A549 (cell line): ENCODE measurements around the gene EIF4B. TPM values are rescaled to one million over a fixed set of nuclear protein-coding genes. Genes with fewer than 3 reads are reported as not detected.

Experiments used
- ATAC-seq, 2 experiments: fragments of 200-7000 bp in 1 of 2; fragments of >200 bp in 1 of 2; cut with Nextera tagmentation in 1 of 2; cut with Tn5 transposase in 1 of 2; 3 replicates each; pipeline versions ENCODE4 v1.8.0 to v1.9.1; 2018 to 2020; ENCODE audit warnings: mild to moderate bottlenecking in 1 of 2, moderate library complexity in 1 of 2
- CTCF ChIA-PET: fragments of 300-600 bp; sonication (Branson Sonifier 250); formaldehyde crosslinking; extraction: SDS; loops from one replicate; lab custom pipeline; 2021; ENCODE audit warnings: antibody characterized with exemption, inconsistent platforms; lab: Yijun Ruan, JAX
- POLR2A ChIA-PET: fragments of 350-600 bp; formaldehyde crosslinking; extraction: SDS; loops from one replicate; lab custom pipeline; 2021; ENCODE audit warnings: antibody characterized with exemption, inconsistent platforms; lab: Yijun Ruan, JAX
- DNase-seq, 2 experiments: peaks; one replicate each; pipeline versions ENCODE4 v3.0.0 to v3.0.0-alpha.2; 2011 to 2016; ENCODE audit warnings: low read depth in 1 of 2, low spot score in 1 of 2
- FAIRE-seq: peaks from 2 replicates; lab custom pipeline; 2011; peaks lifted over from hg19 to GRCh38; lab: Jason Lieb, UNC
- H3K27ac ChIP-seq, 2 experiments: fragments of >200 bp; sonication (Bioruptor Twin); formaldehyde crosslinking; 3 replicates each; pipeline ENCODE4 v1.5.1; 2016 to 2017
- H3K4me1 ChIP-seq: fragments of >200 bp; sonication (Bioruptor Twin); formaldehyde crosslinking; 3 replicates; pipeline ENCODE4 v1.6.1; 2016
- H3K4me2 ChIP-seq: fragments of >200 bp; sonication (Bioruptor Twin); formaldehyde crosslinking; 3 replicates; pipeline ENCODE4 v1.6.1; 2016
- H3K4me3 ChIP-seq: fragments of >200 bp; sonication (Bioruptor Twin); formaldehyde crosslinking; 3 replicates; pipeline ENCODE4 v1.5.1; 2016
- H3K9me3 ChIP-seq: fragments of >200 bp; sonication (Bioruptor Twin); formaldehyde crosslinking; 3 replicates; pipeline ENCODE4 v1.6.1; 2016
- CBX2 ChIP-seq: fragments of 200-600 bp; sonication (generic); IDR thresholded peaks from 2 replicates; pipeline ENCODE4 v1.6.1; 2016; ENCODE audit warnings: low read depth, mild to moderate bottlenecking, borderline replicate concordance
- CBX8 ChIP-seq: fragments of 200-600 bp; sonication (generic); IDR thresholded peaks from 2 replicates; pipeline ENCODE4 v1.6.1; 2016
- CEBPB ChIP-seq, 2 experiments: fragments of >200 bp in 1 of 2; sonication (Bioruptor Twin) in 1 of 2; formaldehyde crosslinking in 1 of 2; IDR thresholded peaks; 2 replicates each; pipeline ENCODE4 v1.6.1; 2012 to 2016
- E2F6 ChIP-seq: IDR thresholded peaks from 2 replicates; pipeline ENCODE4 v1.6.1; 2012; ENCODE audit warnings: low read depth, borderline replicate concordance
- EHF ChIP-seq: fragments of 250-450 bp; sonication (Bioruptor Pico); IDR thresholded peaks from 2 replicates; pipeline ENCODE4 v1.5.0; 2020; ENCODE audit warnings: mild to moderate bottlenecking
- EHMT2 ChIP-seq: fragments of 200-600 bp; sonication (generic); IDR thresholded peaks from 2 replicates; pipeline ENCODE4 v1.6.1; 2016; ENCODE audit warnings: antibody characterized with exemption, low read depth, mild to moderate bottlenecking, moderate library complexity
- EP300 ChIP-seq, 2 experiments: fragments of >200 bp; sonication (Bioruptor Twin); formaldehyde crosslinking; IDR thresholded peaks; 2 replicates in 1 of 2; 3 replicates in 1 of 2; pipeline ENCODE4 v1.6.1; 2016 to 2017
- FOSB ChIP-seq: fragments of 250-450 bp; sonication (Bioruptor Pico); IDR thresholded peaks from 2 replicates; pipeline ENCODE4 v1.5.0; 2020; ENCODE audit warnings: mild to moderate bottlenecking, moderate library complexity
- FOSL2 ChIP-seq, 2 experiments: fragments of 450-650 bp in 1 of 2; fragments of >200 bp in 1 of 2; sonication (Bioruptor Twin) in 1 of 2; formaldehyde crosslinking; IDR thresholded peaks; 2 replicates each; pipeline versions ENCODE4 v1.5.0 to v1.6.1; 2016 to 2020; ENCODE audit warnings: mild to moderate bottlenecking in 1 of 2, moderate library complexity in 1 of 2
- FOXS1 ChIP-seq: fragments of 250-450 bp; sonication (Bioruptor Pico); IDR thresholded peaks from 2 replicates; pipeline ENCODE4 v1.5.0; 2020; ENCODE audit warnings: mild to moderate bottlenecking, moderate library complexity
- HEYL ChIP-seq: fragments of 250-450 bp; sonication (Bioruptor Pico); IDR thresholded peaks from 2 replicates; pipeline ENCODE4 v1.8.0; 2021; ENCODE audit warnings: mild to moderate bottlenecking, moderate library complexity
- HOXB5 ChIP-seq: fragments of 250-450 bp; sonication (Bioruptor Pico); IDR thresholded peaks from 2 replicates; pipeline ENCODE4 v1.5.0; 2020; ENCODE audit warnings: mild to moderate bottlenecking, moderate library complexity
- JUN ChIP-seq, 2 experiments: fragments of >200 bp; sonication (Bioruptor Twin); formaldehyde crosslinking; IDR thresholded peaks; 2 replicates in 1 of 2; 3 replicates in 1 of 2; pipeline ENCODE4 v1.6.1; 2016 to 2017
- MAZ ChIP-seq: fragments of 150-350 bp; IDR thresholded peaks from 2 replicates; pipeline ENCODE4 v1.6.1; 2014; ENCODE audit warnings: antibody characterized with exemption, low read depth, low read length, borderline replicate concordance
- MYC ChIP-seq: IDR thresholded peaks from 2 replicates; pipeline ENCODE4 v1.6.1; 2012; ENCODE audit warnings: mild to moderate bottlenecking, inconsistent platforms, low read length, improper control_type of control experiment, borderline replicate concordance
- NPAS2 ChIP-seq: fragments of 250-450 bp; sonication (Bioruptor Pico); IDR thresholded peaks from 2 replicates; pipeline ENCODE4 v1.8.0; 2022; ENCODE audit warnings: mild to moderate bottlenecking, moderate library complexity, borderline replicate concordance
- PHF8 ChIP-seq: fragments of 200-600 bp; sonication (generic); IDR thresholded peaks from 2 replicates; pipeline ENCODE4 v1.6.1; 2016; ENCODE audit warnings: low read depth, mild to moderate bottlenecking, antibody characterized with exemption, moderate library complexity, borderline replicate concordance
- RAD21 ChIP-seq, 2 experiments: fragments of >200 bp in 1 of 2; sonication (Bioruptor Twin) in 1 of 2; formaldehyde crosslinking in 1 of 2; IDR thresholded peaks in 1 of 2; conservative IDR thresholded peaks in 1 of 2; 2 replicates in 1 of 2; 3 replicates in 1 of 2; pipeline ENCODE4 v1.6.1; 2012 to 2018; ENCODE audit warnings: inconsistent platforms in 1 of 2
- RARB ChIP-seq: fragments of 250-450 bp; sonication (Bioruptor Pico); IDR thresholded peaks from 2 replicates; pipeline ENCODE4 v1.8.0; 2021; ENCODE audit warnings: mild to moderate bottlenecking, moderate library complexity
- RCOR1 ChIP-seq: fragments of 150-350 bp; IDR thresholded peaks from 2 replicates; pipeline ENCODE4 v1.6.1; 2014; ENCODE audit warnings: antibody characterized with exemption, low read length, low read depth
- SMC3 ChIP-seq: fragments of >200 bp; sonication (Bioruptor Twin); formaldehyde crosslinking; IDR thresholded peaks from 3 replicates; pipeline ENCODE4 v1.6.1; 2018; ENCODE audit warnings: inconsistent platforms
- TFCP2L1 ChIP-seq: fragments of 250-450 bp; sonication (Bioruptor Pico); IDR thresholded peaks from 2 replicates; pipeline ENCODE4 v1.5.0; 2021; ENCODE audit warnings: mild to moderate bottlenecking
- USF2 ChIP-seq: fragments of 450-650 bp; IDR thresholded peaks from 2 replicates; pipeline ENCODE4 v1.6.1; 2014; ENCODE audit warnings: antibody characterized with exemption
- ZFP36 ChIP-seq: fragments of 450-650 bp; IDR thresholded peaks from 2 replicates; pipeline ENCODE4 v1.6.1; 2014; ENCODE audit warnings: borderline replicate concordance; ENCODE audit not compliant: partially characterized antibody
- ZSCAN20 ChIP-seq: fragments of 250-450 bp; sonication (Bioruptor Pico); IDR thresholded peaks from 2 replicates; pipeline ENCODE4 v1.8.0; 2022; ENCODE audit warnings: mild to moderate bottlenecking, moderate library complexity
- WGBS: methylation state at CpG from one replicate; pipeline ENCODE4 v1.1.6; 2017; ENCODE audit errors: missing lambda C conversion rate; 5-methylcytosine and 5-hydroxymethylcytosine counted together
- polyA plus RNA-seq, 4 experiments: library from polyadenylated mRNA; depleted of rRNA in 3 of 4; stranded (reverse); fragments of >200 nt; fragmentation: RNase III in 1 of 4; extraction: RNeasy Plus Mini Kit Qiagen cat#74134 plus additional on column Dnase treatment in 1 of 4; gene quantifications; 2 replicates in 3 of 4; 3 replicates in 1 of 4; pipeline ENCODE4 v1.2.3, GENCODE V29; 2011 to 2017

The EIF4B gene
- polyA plus RNA-seq, 2 of the 4 experiments (the other 2 are of a cell fraction) = 377 to 650 TPM

- no peaks in the 10 kb centered on the region for H3K9me3 ChIP-seq
- POLR2A ChIA-PET = interaction anchor here (0.8 to 3.2 kb wide), 4 partner anchors 12 to 31 kb away, joined by 3 to 29 read pairs (median 8); partner anchors contain the start of genes IGFBP6 and SPRYD3
- H3K4me1 ChIP-seq = peaks cover 31% of the 10 kb centered on the region
- TF ChIP-seq CEBPB (IDR thresholded peaks at IDR 0.05) (no peak), ZSCAN20 (no peak), HEYL (CRISPR knock-in tag) (no peak), MYC (no peak), MAZ (no peak), EHMT2 (no peak), FOXS1 (CRISPR knock-in tag) (no peak), PHF8 (no peak), SMC3 (no peak), ZFP36 (no peak), RCOR1 (no peak), CBX8 (no peak)
- TF ChIP-seq, all 56 proteins: peak for 0
- Histone ChIP-seq H3K4me2 (no peak overlapping the region), H3K27ac (peak overlapping the region in 1 of 2 experiments; percentile 87; a peak in 1 of 6 replicates), H3K4me3 (no peak overlapping the region)
- no peak for DNase-seq
- 84% methylated on average over 7 of the region's 7 CpGs for WGBS
- ATAC-seq = peak in 1 of 2 experiments; percentile 1; a peak in 1 of 6 replicates
- CTCF ChIA-PET = interaction anchor here (1.0 to 45.5 kb wide), 16 partner anchors 17 to 255 kb away, joined by 3 to 1424 read pairs (median 13); partner anchors contain the start of genes AAAS, CSAD, IGFBP6 and SOAT2
- no peak for FAIRE-seq
Measured at GRCh38 chr12:53067074-53067992, 61.1 kb downstream of the EIF4B start.

- ChIA-PET CTCF (interaction anchor here (0.6 to 45.5 kb wide), 10 partner anchors 18 to 224 kb away, joined by 3 to 1424 read pairs (median 22); partner anchors contain the start of genes IGFBP6, SOAT2, SPRYD3 and TNS2), POLR2A (interaction anchor here (0.8 to 2.7 kb wide), 2 partner anchors 11 to 21 kb away, joined by 3 to 11 read pairs; partner anchors contain the start of gene SPRYD3)
- WGBS = 93% methylated on average over 13 of the region's 13 CpGs
- DNase-seq (no peak), FAIRE-seq (no peak), ATAC-seq (no peak)
- Histone ChIP-seq H3K27ac (peak overlapping the region in 1 of 2 experiments; percentile 87; a peak in 1 of 6 replicates), H3K4me1 (peaks cover 29% of the 10 kb centered on the region), H3K4me2 (no peak overlapping the region), H3K4me3 (no peak overlapping the region), H3K9me3 (no peaks in the 10 kb centered on the region)
- TF ChIP-seq FOSB (CRISPR knock-in tag) = no peak
- no peak for TF ChIP-seq RARB (CRISPR knock-in tag)
- TF ChIP-seq PHF8 = no peak
- no peak for TF ChIP-seq SMC3
- no peak for TF ChIP-seq JUN (IDR thresholded peaks at IDR 0.05)
- no peak for TF ChIP-seq RAD21 (conservative IDR thresholded peaks at IDR 0.05 in 1 of 2, IDR thresholded peaks at IDR 0.05 in 1 of 2)
- TF ChIP-seq CBX2 = no peak
- no peak for TF ChIP-seq E2F6
- TF ChIP-seq CEBPB (IDR thresholded peaks at IDR 0.05) = no peak
- TF ChIP-seq CBX8 = no peak
- no peak for TF ChIP-seq RCOR1
- TF ChIP-seq NPAS2 = no peak
- no peak for TF ChIP-seq TFCP2L1 (CRISPR knock-in tag)
- no peak for TF ChIP-seq ZFP36
- no peak for TF ChIP-seq EP300 (IDR thresholded peaks at IDR 0.05)
- TF ChIP-seq EHF (CRISPR knock-in tag) = no peak
- no peak for TF ChIP-seq FOSL2 (IDR thresholded peaks at IDR 0.05)
- TF ChIP-seq FOSL2 (CRISPR knock-in tag; IDR thresholded peaks at IDR 0.05) = no peak
- TF ChIP-seq HOXB5 (CRISPR knock-in tag) = no peak
- no peak for TF ChIP-seq USF2
- TF ChIP-seq ZSCAN20 = no peak
Measured at GRCh38 chr12:53067993-53068770, 61.9 kb downstream of the EIF4B start.
